Measurements from ENCODE around the gene ZFPM1.

ZFPM1 gene

GRCh38 chr16:88529596-88529995 is 76.5 kb downstream of the ZFPM1 start:
- no peak overlapping the region for H3K27ac ChIP-seq
- H3K4me1 ChIP-seq (ENCODE audit: low read depth, poor library complexity, severe bottlenecking) = no peaks in the 10 kb centered on the region
- H3K4me3 ChIP-seq (IDR thresholded peaks at IDR 0.05; ENCODE audit: insufficient read depth, low read depth, low read length) = no peak overlapping the region
- TF ChIP-seq, protein P1, sequence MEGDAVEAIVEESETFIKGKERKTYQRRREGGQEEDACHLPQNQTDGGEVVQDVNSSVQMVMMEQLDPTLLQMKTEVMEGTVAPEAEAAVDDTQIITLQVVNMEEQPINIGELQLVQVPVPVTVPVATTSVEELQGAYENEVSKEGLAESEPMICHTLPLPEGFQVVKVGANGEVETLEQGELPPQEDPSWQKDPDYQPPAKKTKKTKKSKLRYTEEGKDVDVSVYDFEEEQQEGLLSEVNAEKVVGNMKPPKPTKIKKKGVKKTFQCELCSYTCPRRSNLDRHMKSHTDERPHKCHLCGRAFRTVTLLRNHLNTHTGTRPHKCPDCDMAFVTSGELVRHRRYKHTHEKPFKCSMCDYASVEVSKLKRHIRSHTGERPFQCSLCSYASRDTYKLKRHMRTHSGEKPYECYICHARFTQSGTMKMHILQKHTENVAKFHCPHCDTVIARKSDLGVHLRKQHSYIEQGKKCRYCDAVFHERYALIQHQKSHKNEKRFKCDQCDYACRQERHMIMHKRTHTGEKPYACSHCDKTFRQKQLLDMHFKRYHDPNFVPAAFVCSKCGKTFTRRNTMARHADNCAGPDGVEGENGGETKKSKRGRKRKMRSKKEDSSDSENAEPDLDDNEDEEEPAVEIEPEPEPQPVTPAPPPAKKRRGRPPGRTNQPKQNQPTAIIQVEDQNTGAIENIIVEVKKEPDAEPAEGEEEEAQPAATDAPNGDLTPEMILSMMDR (conservative IDR thresholded peaks at IDR 0.05; ENCODE audit: low read depth, low read length) = no peak
- H3K4me2 ChIP-seq = no peak overlapping the region
- no peaks in the 10 kb centered on the region for H4K20me1 ChIP-seq (ENCODE audit: insufficient read depth)
- no peaks in the 10 kb centered on the region for H3K79me2 ChIP-seq (ENCODE audit: insufficient read depth, low read depth)
- H2AFZ ChIP-seq (ENCODE audit: low read depth) = no peak overlapping the region
- peaks cover 52% of the 10 kb centered on the region for H3K27me3 ChIP-seq (ENCODE audit: insufficient read depth, low read depth)
- H3K36me3 ChIP-seq (ENCODE audit: insufficient read depth) = no peaks in the 10 kb centered on the region
- H3K9ac ChIP-seq = no peak overlapping the region

DNA sequence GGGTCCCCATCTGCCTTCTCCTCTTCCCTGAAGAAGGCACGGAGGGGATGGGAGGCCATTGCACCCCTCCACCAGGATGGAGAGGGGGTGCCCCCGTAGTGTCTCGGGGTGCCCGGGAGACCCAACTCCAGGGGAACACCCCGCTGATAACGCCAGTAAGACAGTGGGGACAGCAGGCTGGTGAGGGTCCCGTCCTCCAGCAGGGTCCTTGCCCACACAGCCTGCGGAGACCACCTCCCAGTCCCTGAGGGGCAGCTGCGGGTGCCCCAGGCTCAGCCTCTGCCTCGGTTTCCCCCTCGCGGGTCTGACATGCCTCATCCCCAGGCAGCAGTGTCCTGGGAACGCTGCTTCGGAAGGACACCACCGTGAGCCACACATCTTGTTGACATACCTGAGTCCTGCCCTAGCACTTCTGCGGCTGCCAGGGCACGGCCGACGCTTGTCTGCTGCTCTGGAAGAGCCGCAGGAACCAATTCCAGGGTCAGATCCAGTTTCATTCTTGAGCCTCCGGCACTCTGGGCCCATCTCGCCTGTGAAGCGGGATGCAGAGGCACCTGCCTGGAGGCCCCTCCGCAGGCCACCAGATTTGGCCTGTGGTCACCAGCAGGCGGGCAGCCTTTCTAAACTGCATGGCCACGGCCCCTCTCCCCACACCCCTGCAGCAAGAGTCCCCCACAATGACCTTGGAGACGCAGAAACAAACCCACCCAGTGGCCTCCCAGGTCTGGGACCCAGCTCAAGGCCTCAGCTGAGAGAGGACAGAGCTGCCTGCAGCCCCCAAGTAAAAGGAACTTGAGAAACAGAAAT is 77.2 kb downstream of the ZFPM1 start:
- no peak overlapping the region for H3K4me2 ChIP-seq
- no peaks in the 10 kb centered on the region for H3K79me2 ChIP-seq (ENCODE audit: insufficient read depth, low read depth)
- peaks cover 47% of the 10 kb centered on the region for H3K27me3 ChIP-seq (ENCODE audit: insufficient read depth, low read depth)
- no peak overlapping the region for H3K27ac ChIP-seq
- H3K9ac ChIP-seq = no peak overlapping the region
- H3K4me3 ChIP-seq (IDR thresholded peaks at IDR 0.05; ENCODE audit: insufficient read depth, low read depth, low read length) = no peak overlapping the region
- TF ChIP-seq, protein P1 (conservative IDR thresholded peaks at IDR 0.05; ENCODE audit: low read depth, low read length) = no peak
- H4K20me1 ChIP-seq (ENCODE audit: insufficient read depth) = no peaks in the 10 kb centered on the region
- H2AFZ ChIP-seq (ENCODE audit: low read depth) = no peak overlapping the region
- no peaks in the 10 kb centered on the region for H3K36me3 ChIP-seq (ENCODE audit: insufficient read depth)
- no peaks in the 10 kb centered on the region for H3K4me1 ChIP-seq (ENCODE audit: low read depth, poor library complexity, severe bottlenecking)

DNA sequence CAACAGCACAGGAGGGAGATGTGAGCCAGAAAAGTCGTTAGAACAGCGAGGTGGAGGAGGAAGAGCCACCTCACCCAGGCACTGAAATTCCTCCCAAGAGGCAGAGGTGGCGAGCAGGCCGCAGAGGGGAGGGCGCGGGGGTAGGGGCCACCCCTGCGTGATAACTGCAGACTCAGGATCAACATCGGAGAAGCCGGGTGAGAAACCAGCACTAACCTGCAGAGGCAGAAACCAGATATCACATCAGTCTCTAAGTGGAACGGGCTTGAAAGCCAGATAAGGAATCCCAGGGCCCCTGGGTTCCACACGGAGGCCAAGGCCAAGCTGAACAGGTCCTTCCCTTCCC is 77.8 kb downstream of the ZFPM1 start:
- H3K36me3 ChIP-seq (ENCODE audit: insufficient read depth) = no peaks in the 10 kb centered on the region
- no peak overlapping the region for H3K9ac ChIP-seq
- no peak overlapping the region for H2AFZ ChIP-seq (ENCODE audit: low read depth)
- no peak overlapping the region for H3K27ac ChIP-seq
- TF ChIP-seq, protein P1 (conservative IDR thresholded peaks at IDR 0.05; ENCODE audit: low read depth, low read length) = no peak
- no peak overlapping the region for H3K4me2 ChIP-seq
- no peaks in the 10 kb centered on the region for H3K4me1 ChIP-seq (ENCODE audit: low read depth, poor library complexity, severe bottlenecking)
- no peak overlapping the region for H3K4me3 ChIP-seq (IDR thresholded peaks at IDR 0.05; ENCODE audit: insufficient read depth, low read depth, low read length)
- peaks cover 41% of the 10 kb centered on the region for H3K27me3 ChIP-seq (ENCODE audit: insufficient read depth, low read depth)
- H4K20me1 ChIP-seq (ENCODE audit: insufficient read depth) = no peaks in the 10 kb centered on the region
- no peaks in the 10 kb centered on the region for H3K79me2 ChIP-seq (ENCODE audit: insufficient read depth, low read depth)

- H3K36me3 ChIP-seq (ENCODE audit: insufficient read depth) = no peaks in the 10 kb centered on the region
- peaks cover 37% of the 10 kb centered on the region for H3K27me3 ChIP-seq (ENCODE audit: insufficient read depth, low read depth)
- H4K20me1 ChIP-seq (ENCODE audit: insufficient read depth) = no peaks in the 10 kb centered on the region
- H3K4me3 ChIP-seq (IDR thresholded peaks at IDR 0.05; ENCODE audit: insufficient read depth, low read depth, low read length) = no peak overlapping the region
- H3K79me2 ChIP-seq (ENCODE audit: insufficient read depth, low read depth) = no peaks in the 10 kb centered on the region
- H3K4me1 ChIP-seq (ENCODE audit: low read depth, poor library complexity, severe bottlenecking) = no peaks in the 10 kb centered on the region
- no peak overlapping the region for H2AFZ ChIP-seq (ENCODE audit: low read depth)
- H3K9ac ChIP-seq = no peak overlapping the region
- H3K4me2 ChIP-seq = no peak overlapping the region
- TF ChIP-seq, protein P1 (conservative IDR thresholded peaks at IDR 0.05; ENCODE audit: low read depth, low read length) = no peak
- no peak overlapping the region for H3K27ac ChIP-seq
These were observed 78.3 kb downstream of the ZFPM1 start for GRCh38 chr16:88531346-88531745.
